Hindlimb muscle (tissue), 1 donor: ENCODE measurements around the gene ST3GAL4. TPM values are rescaled to one million over a fixed set of nuclear protein-coding genes. Genes with fewer than 3 reads are reported as not detected.
"Not testable (repeated sequence)": the region's sequence is repeated elsewhere in the genome, so short reads cannot be mapped to it uniquely, and the experiment has no call there.

Experiments used
- DNase-seq: peaks from one replicate; pipeline ENCODE4 v3.0.0-alpha.2; 2013
- polyA plus RNA-seq: library from polyadenylated mRNA; unstranded; fragments of 120-200 nt; gene quantifications from one replicate; pipeline ENCODE4 v1.2.1, GENCODE V29; 2013; ENCODE audit not compliant: insufficient read length

The ST3GAL4 gene, protein sequence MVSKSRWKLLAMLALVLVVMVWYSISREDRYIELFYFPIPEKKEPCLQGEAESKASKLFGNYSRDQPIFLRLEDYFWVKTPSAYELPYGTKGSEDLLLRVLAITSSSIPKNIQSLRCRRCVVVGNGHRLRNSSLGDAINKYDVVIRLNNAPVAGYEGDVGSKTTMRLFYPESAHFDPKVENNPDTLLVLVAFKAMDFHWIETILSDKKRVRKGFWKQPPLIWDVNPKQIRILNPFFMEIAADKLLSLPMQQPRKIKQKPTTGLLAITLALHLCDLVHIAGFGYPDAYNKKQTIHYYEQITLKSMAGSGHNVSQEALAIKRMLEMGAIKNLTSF
- polyA plus RNA-seq = 30.7 TPM

DNA sequence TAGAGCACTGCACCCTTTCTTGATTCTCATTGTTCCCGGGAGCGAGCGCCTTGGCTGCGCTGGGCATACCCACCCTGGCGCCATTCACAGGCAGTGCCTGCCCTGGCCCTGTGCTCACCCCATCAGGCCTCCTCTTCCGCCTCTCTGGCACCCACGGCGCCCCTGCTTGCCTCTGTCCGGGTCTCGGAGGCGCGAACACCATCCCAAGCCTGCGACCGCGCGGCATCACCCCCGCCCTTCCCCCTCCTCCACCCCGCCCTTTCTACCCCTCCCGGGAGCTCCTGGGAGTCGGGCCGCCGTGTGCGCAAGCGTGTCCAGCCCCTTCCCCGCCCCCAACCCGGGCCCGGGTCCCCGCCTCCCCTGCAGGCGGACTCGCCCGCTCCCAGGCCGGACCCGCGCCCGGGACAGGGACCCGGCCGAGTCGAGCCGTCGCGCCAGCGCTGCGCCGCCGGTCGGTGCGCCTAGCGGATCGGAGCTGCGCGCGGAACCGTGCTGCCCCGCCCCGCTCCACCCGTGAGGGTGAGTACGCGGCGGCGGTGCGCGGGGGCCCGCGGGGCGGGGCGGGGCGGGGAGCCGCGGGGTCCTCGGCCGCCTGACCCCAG is at the start of gene ST3GAL4:
Gene ST3GAL4 (plus strand): TSS at position 363 of the 602 bp plus-strand sequence. CDS start 50,470 bp downstream, outside the sequence.
- DNase-seq = peak; percentile 82

- no peak for DNase-seq
These were observed 49.8 kb upstream of the ST3GAL4 start for GRCh38 chr11:126305699-126306098.

GRCh38 chr11:126307706-126308105 is 47.8 kb upstream of the ST3GAL4 start:
- no peak for DNase-seq

GRCh38 chr11:126308271-126308671 is 47.2 kb upstream of the ST3GAL4 start:
- no peak for DNase-seq

DNA sequence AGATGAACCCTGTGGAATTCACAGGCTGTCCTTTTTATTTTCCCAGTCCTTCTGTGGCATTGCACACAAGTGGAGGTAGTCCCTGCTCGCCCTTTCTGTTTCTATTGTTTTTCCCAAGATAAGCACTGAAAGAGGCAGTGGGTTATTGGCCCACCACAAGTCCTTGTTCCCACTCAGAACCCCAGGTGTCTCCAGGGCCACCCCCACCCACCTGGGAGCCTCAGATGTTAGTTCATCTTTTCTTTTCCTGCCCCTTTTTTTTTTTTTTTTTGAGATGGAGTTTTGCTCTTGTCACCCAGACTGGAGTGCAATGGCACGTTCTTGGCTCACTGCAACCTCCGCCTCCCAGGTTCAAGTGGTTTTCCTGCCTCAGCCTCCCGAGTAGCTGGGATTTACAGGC is 46.7 kb upstream of the ST3GAL4 start:
- not testable (repeated sequence) for DNase-seq

- DNase-seq = peak; percentile 83
These were observed 45.1 kb upstream of the ST3GAL4 start for GRCh38 chr11:126310200-126310991.

DNA sequence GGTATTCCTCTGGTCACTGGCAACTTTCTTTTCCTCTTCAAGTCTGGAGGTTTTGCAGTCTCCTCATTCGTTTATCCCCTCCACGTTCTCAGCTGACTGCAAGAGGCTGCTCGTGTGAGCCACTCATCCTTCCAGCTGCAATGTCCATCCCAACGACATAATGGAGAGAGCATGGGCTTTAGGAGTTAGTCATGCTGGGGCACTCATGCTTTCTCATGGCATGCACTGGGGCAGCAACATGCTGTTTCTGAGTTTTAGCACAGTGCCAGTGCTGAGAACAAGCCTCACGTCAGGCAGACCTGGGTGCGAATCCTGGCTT is 44.5 kb upstream of the ST3GAL4 start:
- DNase-seq = no peak

- no peak for DNase-seq
These were observed 43.8 kb upstream of the ST3GAL4 start for GRCh38 chr11:126311401-126312291.

DNA sequence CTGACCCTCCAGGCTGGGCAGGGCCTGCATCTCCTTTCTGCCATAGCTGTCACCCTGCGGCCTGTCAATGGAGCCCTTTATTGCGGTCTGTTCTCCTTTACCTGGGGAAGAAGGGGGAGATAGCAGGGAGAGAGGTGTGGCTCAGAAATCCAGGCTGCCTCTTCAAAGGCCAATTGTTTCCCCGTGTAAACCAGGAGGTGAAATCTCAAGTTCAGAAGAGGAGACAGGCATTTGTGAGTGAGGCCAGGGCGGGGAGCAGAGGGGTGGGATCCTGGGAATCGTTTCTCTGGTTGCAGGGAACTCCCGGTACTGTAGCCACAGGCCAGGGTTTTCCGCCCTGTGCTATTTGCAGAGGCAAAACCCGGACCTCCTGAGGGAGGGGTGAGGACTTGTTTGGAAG is 42.5 kb upstream of the ST3GAL4 start:
- no peak for DNase-seq

GRCh38 chr11:126313826-126314225 is 41.7 kb upstream of the ST3GAL4 start:
- no peak for DNase-seq

- DNase-seq = no peak
These were observed 38.1 kb upstream of the ST3GAL4 start for GRCh38 chr11:126317432-126317755.

DNA sequence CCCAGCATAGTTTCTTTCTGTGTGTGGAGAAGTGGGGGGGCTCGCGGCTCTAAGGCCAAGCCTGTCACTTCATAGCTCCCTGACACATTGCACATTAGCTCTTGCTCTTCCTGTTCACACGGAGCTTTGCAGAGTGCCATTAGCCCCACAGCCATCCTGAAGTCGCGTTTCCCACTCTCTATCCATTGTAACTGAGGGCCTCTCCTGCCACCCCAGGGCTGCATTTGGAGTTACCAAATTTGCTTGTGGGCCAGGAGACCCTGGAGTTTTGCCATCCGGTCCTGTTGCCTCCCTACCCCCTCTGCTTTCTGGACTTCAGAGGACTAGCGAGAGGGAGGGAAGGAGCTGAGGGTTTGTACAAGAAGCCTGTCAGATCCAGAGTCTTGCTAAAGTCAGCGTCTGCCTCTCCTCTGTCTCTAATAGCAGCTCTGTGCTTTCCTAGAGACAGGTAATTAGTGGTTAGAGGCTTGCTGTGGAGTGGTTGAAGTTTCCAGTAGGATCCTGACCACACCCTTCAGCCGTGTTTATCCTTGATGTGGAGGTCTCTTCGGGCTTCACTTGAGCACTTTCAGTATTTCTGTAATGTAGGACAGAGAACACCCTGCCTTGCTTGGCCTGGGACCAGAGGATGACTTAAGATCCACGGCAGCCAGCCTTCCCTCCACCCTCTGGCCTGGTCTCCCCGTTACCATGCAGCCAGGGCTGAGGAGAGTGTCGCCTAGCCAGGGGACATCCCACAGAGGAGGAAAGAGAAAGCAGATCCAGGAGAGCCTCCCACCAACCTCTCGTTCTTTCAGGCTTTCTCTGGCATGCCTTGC is 37.5 kb upstream of the ST3GAL4 start:
- peak; percentile 85 for DNase-seq

DNA sequence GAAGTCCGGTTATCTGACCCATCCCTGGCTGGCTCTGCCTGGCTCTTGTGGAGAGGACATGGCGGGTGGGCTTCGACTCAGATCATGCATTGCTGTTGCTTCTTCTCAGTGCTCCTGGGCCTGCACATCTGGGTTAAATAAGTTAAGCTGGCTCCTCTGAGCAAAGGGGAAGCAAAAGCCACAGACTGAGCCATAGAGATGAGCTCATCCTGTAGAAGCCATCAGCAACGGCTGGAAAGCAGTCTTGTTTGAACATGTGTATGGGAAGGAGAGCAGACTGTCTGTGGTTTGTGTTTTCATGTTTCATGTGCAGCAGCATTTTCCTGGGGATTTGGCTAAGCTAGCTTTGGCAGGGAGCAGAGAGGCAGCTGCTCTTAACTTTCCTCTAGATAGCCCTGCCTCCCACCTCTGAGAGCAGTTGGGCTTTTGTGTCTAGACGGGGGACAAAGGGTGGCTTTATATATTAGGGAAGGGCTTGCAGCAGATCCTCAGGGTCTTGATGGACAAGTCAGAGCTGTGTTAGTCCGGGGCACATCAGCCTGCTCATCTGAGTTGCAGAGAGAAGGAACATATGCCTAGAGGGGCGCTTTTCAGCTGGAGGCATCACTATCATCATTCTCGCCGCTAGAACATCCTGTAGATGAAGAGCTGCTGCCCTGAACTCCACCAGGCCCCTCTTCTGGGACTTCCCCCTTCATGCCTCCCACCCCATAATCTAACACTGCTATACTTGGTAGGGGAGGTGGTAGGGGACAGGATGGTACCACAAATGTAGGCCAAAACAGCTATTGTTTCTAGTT is 36.7 kb upstream of the ST3GAL4 start:
- DNase-seq = peak; percentile 92

GRCh38 chr11:126319374-126319740 is 36.1 kb upstream of the ST3GAL4 start:
- no peak for DNase-seq

GRCh38 chr11:126322996-126323395 is 32.5 kb upstream of the ST3GAL4 start:
- no peak for DNase-seq

DNA sequence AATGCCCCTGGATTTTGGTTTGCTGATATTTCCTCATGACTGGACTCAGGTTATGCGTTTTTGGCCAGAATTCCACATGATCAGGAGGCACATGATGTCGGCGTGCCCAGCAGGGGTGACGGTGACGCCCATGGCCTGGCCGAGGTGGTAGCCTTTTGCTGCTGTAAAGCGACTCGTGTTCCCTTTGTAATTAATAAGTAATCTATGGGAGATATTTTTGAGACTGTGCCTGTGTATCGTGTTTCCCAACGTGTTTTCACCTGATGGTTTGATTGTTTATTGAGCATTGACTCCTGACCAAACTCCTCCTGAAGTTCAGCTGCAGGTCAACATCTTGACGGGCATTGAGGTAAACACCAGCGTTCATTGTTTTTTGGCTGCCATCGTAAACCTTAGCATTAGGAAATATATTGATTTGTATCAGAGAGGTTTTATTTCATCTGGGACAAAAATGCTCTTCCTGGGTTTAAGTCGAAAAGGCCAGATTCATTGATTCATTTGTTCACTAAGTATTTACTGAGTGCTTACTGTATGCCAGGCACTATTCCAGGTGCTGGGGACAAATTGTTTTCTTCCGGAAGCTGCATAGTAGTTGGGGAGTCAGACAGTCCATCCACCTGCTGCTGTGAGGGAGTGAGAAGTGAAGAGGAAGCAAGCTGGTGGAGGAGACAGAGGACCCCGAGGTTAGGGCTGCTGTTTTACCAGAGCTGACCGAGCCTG is 28.0 kb upstream of the ST3GAL4 start:
- DNase-seq = no peak

DNA sequence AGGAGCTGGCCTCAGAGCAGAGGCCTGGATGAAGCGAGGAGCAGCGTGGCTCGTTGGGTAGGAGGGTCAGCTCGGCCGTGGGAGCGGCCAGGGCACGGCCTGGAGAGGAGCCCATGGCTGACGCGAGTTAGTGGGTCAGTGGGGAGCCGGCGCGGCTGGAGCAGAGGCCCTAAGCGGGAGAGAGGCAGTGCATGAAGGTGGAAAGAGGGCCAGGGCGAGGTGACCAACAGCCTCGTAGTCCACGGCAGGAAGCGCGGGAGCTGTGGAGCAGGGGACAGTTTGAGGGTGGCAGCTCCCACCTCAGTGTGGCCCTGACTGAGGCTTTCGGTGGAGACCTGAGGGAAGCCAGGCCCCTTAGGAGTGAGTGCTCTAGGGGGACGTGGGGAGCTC is 27.5 kb upstream of the ST3GAL4 start:
- DNase-seq = no peak

DNA sequence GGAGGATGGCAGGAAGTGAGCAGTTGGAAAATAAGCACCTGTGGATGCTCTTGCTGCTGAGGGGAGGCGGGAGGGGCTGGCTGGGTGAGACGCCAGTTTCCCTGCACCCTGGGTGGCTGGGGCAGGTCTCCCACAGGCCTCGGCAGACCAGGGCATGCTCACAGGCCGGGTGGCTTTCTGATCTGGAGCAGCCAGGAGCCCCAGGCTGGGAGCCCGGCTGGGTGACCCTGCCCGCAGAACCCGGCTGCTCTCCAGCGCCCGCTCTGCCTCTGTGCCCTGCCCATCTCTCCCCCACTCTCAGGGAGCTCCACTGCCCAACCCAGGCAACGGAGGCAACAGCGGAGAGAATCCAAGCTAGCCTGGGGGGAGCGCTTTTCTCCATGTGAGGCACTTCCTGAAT is 27.0 kb upstream of the ST3GAL4 start:
- no peak for DNase-seq

- no peak for DNase-seq
These were observed 26.4 kb upstream of the ST3GAL4 start for GRCh38 chr11:126328938-126329643.
